Epithelial cell of proximal tubule (primary cell): ENCODE measurements around the gene ARMH4. TPM values are rescaled to one million over a fixed set of nuclear protein-coding genes. Genes with fewer than 3 reads are reported as not detected.
A peak's percentile ranks its signal among the peaks of the same experiment; 100 is the strongest.

Source experiments
- DNase-seq: peaks from one replicate; pipeline ENCODE4 v3.0.0-alpha.2; 2011; ENCODE audit warnings: low read depth
- H3K4me3 ChIP-seq: 2 replicates; pipeline ENCODE4 v1.5.1; 2011; ENCODE audit warnings: low read depth, mild to moderate bottlenecking, low read length
- CTCF ChIP-seq: conservative IDR thresholded peaks from 2 replicates; pipeline ENCODE4 v1.5.1; 2012; ENCODE audit warnings: low read depth, mild to moderate bottlenecking, low read length
- total RNA-seq: library from RNA; depleted of rRNA; stranded (reverse); fragments of >200 nt; gene quantifications from 2 replicates; pipeline ENCODE4 v1.2.3, GENCODE V29; 2015

ARMH4 gene
- total RNA-seq, 1 donor from 2014 or later: 4.4 TPM

GRCh38 chr14:58073516-58073915 is 78.5 kb downstream of the ARMH4 start:
- TF ChIP-seq CTCF: no peak
- no peak for DNase-seq
- no peak overlapping the region for H3K4me3 ChIP-seq

GRCh38 chr14:58072288-58073071 is 79.5 kb downstream of the ARMH4 start:
- no peak for DNase-seq
- TF ChIP-seq CTCF: peak; percentile 79
- H3K4me3 ChIP-seq: no peak overlapping the region

GRCh38 chr14:58071341-58071740 is 80.7 kb downstream of the ARMH4 start:
- DNase-seq: no peak
- TF ChIP-seq CTCF: no peak
- no peak overlapping the region for H3K4me3 ChIP-seq

GRCh38 chr14:58068306-58068705 is 83.7 kb downstream of the ARMH4 start:
- no peak overlapping the region for H3K4me3 ChIP-seq
- no peak for TF ChIP-seq CTCF
- DNase-seq: no peak

GRCh38 chr14:58066115-58066514 is 85.9 kb downstream of the ARMH4 start:
- H3K4me3 ChIP-seq: no peak overlapping the region
- TF ChIP-seq CTCF: no peak
- DNase-seq: no peak

- no peak for TF ChIP-seq CTCF
Measured at GRCh38 chr14:58061581-58061980, 90.4 kb downstream of the ARMH4 start.

GRCh38 chr14:58060898-58061297 is 91.1 kb downstream of the ARMH4 start:
- no peak for TF ChIP-seq CTCF
- H3K4me3 ChIP-seq: no peak overlapping the region
- no peak for DNase-seq

More at GRCh38 chr14:58061581-58061980, 90.4 kb downstream of the ARMH4 start:
- no peak overlapping the region for H3K4me3 ChIP-seq
- no peak for DNase-seq
